Astrocyte (in vitro differentiated cells and primary cell): ENCODE data around the gene CD200R1L.

Experiments
- CTCF ChIP-seq: IDR thresholded peaks from 2 replicates; pipeline ENCODE4 v1.5.1; 2011; ENCODE audit warnings: low read depth, mild to moderate bottlenecking, inconsistent platforms, low read length, moderate library complexity; ENCODE audit not compliant: insufficient read depth
- EZH2 ChIP-seq: IDR thresholded peaks from 2 replicates; pipeline ENCODE4 v1.6.1; 2012; ENCODE audit warnings: mild to moderate bottlenecking, low read length, inconsistent platforms; ENCODE audit not compliant: insufficient read depth

GRCh38 chr3:112802338-112802737 lies 44.3 kb downstream of the CD200R1L start:
- TF ChIP-seq CTCF (no peak), EZH2 (no peak)
